Urinary bladder (tissue), 4 donors: ENCODE measurements around the gene C6orf132. TPM values are rescaled to one million over a fixed set of nuclear protein-coding genes. Genes with fewer than 3 reads are reported as not detected.

Experiments used
- DNase-seq: peaks from one replicate; pipeline ENCODE4 v3.0.0-alpha.2; 2015; ENCODE audit errors: extremely low spot score
- H3K27ac ChIP-seq: one replicate; pipeline ENCODE4 v1.5.1; 2013; ENCODE audit warnings: low read depth, mild to moderate bottlenecking, moderate library complexity
- H3K36me3 ChIP-seq: one replicate; pipeline ENCODE4 v1.6.1; 2013; ENCODE audit warnings: mild to moderate bottlenecking, moderate library complexity; ENCODE audit not compliant: insufficient read depth
- H3K4me1 ChIP-seq: one replicate; pipeline ENCODE4 v1.6.1; 2013; ENCODE audit warnings: mild to moderate bottlenecking, moderate library complexity; ENCODE audit not compliant: insufficient read depth
- H3K4me3 ChIP-seq: one replicate; pipeline ENCODE4 v1.5.1; 2013; ENCODE audit warnings: low read depth, low read length
- WGBS: extraction: QIAGEN DNeasy Blood & Tissue Kit; methylation state at CpG from one replicate; pipeline ENCODE4 v1.1.7; 2013; 5-methylcytosine and 5-hydroxymethylcytosine counted together
- polyA plus RNA-seq: library from polyadenylated mRNA; stranded (reverse); fragments of 200-250 nt; gene quantifications from one replicate; pipeline ENCODE4 v1.2.3, GENCODE V29; 2013
- total RNA-seq: library from RNA; depleted of rRNA; stranded (reverse); fragments of >200 nt; gene quantifications from one replicate; pipeline ENCODE4 v1.2.3, GENCODE V29; 2014
- donor health status: healthy with polysubstance abuse.
- donor health status: healthy.

The C6orf132 gene
- total and polyA plus RNA-seq, 2 donors: 2.7 to 4.4 TPM

GRCh38 chr6:42117843-42118161 lies 24.6 kb downstream of the C6orf132 start:
- WGBS: 78% methylated on average over 3 of the region's 3 CpGs
- no peak overlapping the region for H3K4me3 ChIP-seq
- H3K4me1 ChIP-seq: no peaks in the 10 kb centered on the region
- H3K36me3 ChIP-seq: no peaks in the 10 kb centered on the region
- peak overlapping the region; percentile 60 for H3K27ac ChIP-seq
- DNase-seq: no peak

GRCh38 chr6:42113936-42114636 lies 28.3 kb downstream of the C6orf132 start:
- WGBS: 66% methylated on average over 5 of the region's 5 CpGs
- Histone ChIP-seq H3K4me3 (no peak overlapping the region), H3K36me3 (no peaks in the 10 kb centered on the region), H3K27ac (peak overlapping the region; percentile 14), H3K4me1 (no peaks in the 10 kb centered on the region)
- DNase-seq: no peak

GRCh38 chr6:42112351-42112750 lies 30.1 kb downstream of the C6orf132 start:
- DNase-seq: no peak
- Histone ChIP-seq H3K36me3 (no peaks in the 10 kb centered on the region), H3K4me1 (no peaks in the 10 kb centered on the region), H3K27ac (no peak overlapping the region), H3K4me3 (no peak overlapping the region)
- WGBS: 93% methylated on average over 1 of the region's 1 CpG

GRCh38 chr6:42110683-42111082 lies 31.7 kb downstream of the C6orf132 start:
- 79% methylated on average over 3 of the region's 3 CpGs for WGBS
- DNase-seq: no peak
- Histone ChIP-seq H3K27ac (no peak overlapping the region), H3K4me1 (no peaks in the 10 kb centered on the region), H3K36me3 (no peaks in the 10 kb centered on the region), H3K4me3 (no peak overlapping the region)

- Histone ChIP-seq H3K4me1 (no peaks in the 10 kb centered on the region), H3K27ac (no peak overlapping the region), H3K4me3 (no peak overlapping the region), H3K36me3 (no peaks in the 10 kb centered on the region)
- 94% methylated on average over 2 of the region's 2 CpGs for WGBS
- DNase-seq: no peak
Measured at GRCh38 chr6:42108071-42108470, 34.3 kb downstream of the C6orf132 start.

GRCh38 chr6:42106112-42107023 lies 36.1 kb downstream of the C6orf132 start:
- no peaks in the 10 kb centered on the region for H3K36me3 ChIP-seq
- WGBS: 85% methylated on average over 19 of the region's 19 CpGs

GRCh38 chr6:42105709-42106108 lies 36.7 kb downstream of the C6orf132 start:
- Histone ChIP-seq H3K27ac (no peak overlapping the region), H3K4me3 (no peak overlapping the region), H3K36me3 (no peaks in the 10 kb centered on the region), H3K4me1 (no peaks in the 10 kb centered on the region)
- DNase-seq: no peak
- WGBS: 88% methylated on average over 1 of the region's 1 CpG

More at GRCh38 chr6:42106112-42107023, 36.1 kb downstream of the C6orf132 start:
- Histone ChIP-seq H3K4me1 (no peaks in the 10 kb centered on the region), H3K4me3 (no peak overlapping the region), H3K27ac (no peak overlapping the region)
- no peak for DNase-seq

- Histone ChIP-seq H3K27ac (no peak overlapping the region), H3K36me3 (no peaks in the 10 kb centered on the region), H3K4me3 (no peak overlapping the region), H3K4me1 (no peaks in the 10 kb centered on the region)
- WGBS: 90% methylated on average over 17 of the region's 17 CpGs
- no peak for DNase-seq
Measured at GRCh38 chr6:42105156-42105648, 37.2 kb downstream of the C6orf132 start.

GRCh38 chr6:42104804-42105125 lies 37.7 kb downstream of the C6orf132 start:
- H3K4me3 ChIP-seq: peak overlapping the region; percentile 47
- no peak overlapping the region for H3K27ac ChIP-seq
- H3K4me1 ChIP-seq: no peaks in the 10 kb centered on the region
- H3K36me3 ChIP-seq: no peaks in the 10 kb centered on the region
- WGBS: 31% methylated on average over 16 of the region's 16 CpGs
- no peak for DNase-seq

- peak overlapping the region; percentile 47 for H3K27ac ChIP-seq
- H3K4me3 ChIP-seq: peak overlapping the region; percentile 47
- 8% methylated on average over 66 of the region's 66 CpGs for WGBS
- H3K4me1 ChIP-seq: no peaks in the 10 kb centered on the region
- DNase-seq: no peak
- H3K36me3 ChIP-seq: no peaks in the 10 kb centered on the region
Measured at GRCh38 chr6:42104095-42104803, 38.2 kb downstream of the C6orf132 start.

- Histone ChIP-seq H3K27ac (no peak overlapping the region), H3K4me1 (no peaks in the 10 kb centered on the region), H3K36me3 (no peaks in the 10 kb centered on the region), H3K4me3 (no peak overlapping the region)
- 89% methylated on average over 12 of the region's 12 CpGs for WGBS
- no peak for DNase-seq
Measured at GRCh38 chr6:42103753-42104094, 38.7 kb downstream of the C6orf132 start.

- Histone ChIP-seq H3K4me1 (no peaks in the 10 kb centered on the region), H3K36me3 (no peaks in the 10 kb centered on the region), H3K4me3 (no peak overlapping the region), H3K27ac (peak overlapping the region; percentile 3)
- WGBS: 81% methylated on average over 7 of the region's 7 CpGs
- DNase-seq: no peak
Measured at GRCh38 chr6:42103216-42103615, 39.2 kb downstream of the C6orf132 start.

GRCh38 chr6:42101186-42101657 lies 41.2 kb downstream of the C6orf132 start:
- Histone ChIP-seq H3K4me1 (no peaks in the 10 kb centered on the region), H3K36me3 (no peaks in the 10 kb centered on the region), H3K4me3 (no peak overlapping the region), H3K27ac (peak overlapping the region; percentile 79)
- WGBS: 58% methylated on average over 8 of the region's 8 CpGs
- DNase-seq: no peak
